SH-SY5Y (cell line): ENCODE data around the gene AKAP12.

Source experiments
- GATA2 ChIP-seq: IDR thresholded peaks from 2 replicates; pipeline ENCODE4 v1.6.1; 2011; ENCODE audit warnings: mild to moderate bottlenecking, low read depth, low read length
- GATA3 ChIP-seq: IDR thresholded peaks from 2 replicates; pipeline ENCODE4 v1.6.1; 2011; ENCODE audit warnings: low read depth, mild to moderate bottlenecking, low read length, moderate library complexity

DNA sequence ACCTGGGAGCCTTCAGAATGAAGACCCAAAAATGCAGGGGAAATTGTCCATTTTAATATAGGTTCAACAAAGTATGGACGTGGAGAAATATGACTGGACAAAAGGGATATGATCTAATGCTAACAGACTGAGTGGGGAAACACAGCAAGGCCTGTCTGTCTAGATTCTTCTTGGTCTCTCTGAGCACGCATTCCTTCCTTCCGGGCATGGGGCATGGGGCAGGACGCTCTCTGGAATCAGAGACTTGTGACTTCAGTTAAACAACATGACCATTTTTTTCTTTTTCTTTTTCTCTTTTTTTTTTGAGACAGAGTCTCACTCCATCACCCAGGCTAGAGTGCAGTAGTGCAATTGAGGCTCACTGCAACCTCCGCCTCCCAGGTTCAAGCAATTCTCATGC is 119.7 kb downstream of the AKAP12 start:
- TF ChIP-seq GATA2 (no peak), GATA3 (no peak)
